ENCODE data around the gene SNF8.

The SNF8 gene

GRCh38 chr17:48883171-48883570, 61.5 kb downstream of the SNF8 start:
- DNase-seq: no peak

- DNase-seq: no peak
Observed at GRCh38 chr17:48882272-48882671, 62.4 kb downstream of the SNF8 start.

All from HCEC 1CT (cell line).